HL-60 (cell line): ENCODE measurements around the gene SFXN3.
A peak's percentile ranks its signal among the peaks of the same experiment; 100 is the strongest.

Experiments used
- POLR2AphosphoS5 ChIP-seq: IDR thresholded peaks from 2 replicates; pipeline ENCODE4 v1.6.1; 2012; ENCODE audit warnings: low read depth
- TF ChIP-seq, protein P1 (sequence below): IDR thresholded peaks from one replicate; pipeline ENCODE4 v1.5.1; 2011; ENCODE audit warnings: low read length, control low read depth, inconsistent platforms; ENCODE audit not compliant: insufficient read depth

- TF ChIP-seq, protein P1, sequence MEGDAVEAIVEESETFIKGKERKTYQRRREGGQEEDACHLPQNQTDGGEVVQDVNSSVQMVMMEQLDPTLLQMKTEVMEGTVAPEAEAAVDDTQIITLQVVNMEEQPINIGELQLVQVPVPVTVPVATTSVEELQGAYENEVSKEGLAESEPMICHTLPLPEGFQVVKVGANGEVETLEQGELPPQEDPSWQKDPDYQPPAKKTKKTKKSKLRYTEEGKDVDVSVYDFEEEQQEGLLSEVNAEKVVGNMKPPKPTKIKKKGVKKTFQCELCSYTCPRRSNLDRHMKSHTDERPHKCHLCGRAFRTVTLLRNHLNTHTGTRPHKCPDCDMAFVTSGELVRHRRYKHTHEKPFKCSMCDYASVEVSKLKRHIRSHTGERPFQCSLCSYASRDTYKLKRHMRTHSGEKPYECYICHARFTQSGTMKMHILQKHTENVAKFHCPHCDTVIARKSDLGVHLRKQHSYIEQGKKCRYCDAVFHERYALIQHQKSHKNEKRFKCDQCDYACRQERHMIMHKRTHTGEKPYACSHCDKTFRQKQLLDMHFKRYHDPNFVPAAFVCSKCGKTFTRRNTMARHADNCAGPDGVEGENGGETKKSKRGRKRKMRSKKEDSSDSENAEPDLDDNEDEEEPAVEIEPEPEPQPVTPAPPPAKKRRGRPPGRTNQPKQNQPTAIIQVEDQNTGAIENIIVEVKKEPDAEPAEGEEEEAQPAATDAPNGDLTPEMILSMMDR: no peak
- peak; percentile 69; the same call in 1 of the 2 replicates for TF ChIP-seq POLR2AphosphoS5
Observed at GRCh38 chr10:101042667-101043362, 11.8 kb downstream of the SFXN3 start.
